Measurements from ENCODE around the gene NR3C1. TPM values are rescaled to one million over a fixed set of nuclear protein-coding genes. Genes with fewer than 3 reads are reported as not detected.

Gene NR3C1
- total and polyA plus RNA-seq, 2 of the 13 experiments (the other 11 are each of a cell fraction or from before 2014, with no cell fraction given): 10.0 to 24.3 TPM

- TF ChIP-seq ZNF460 (CRISPR knock-in tag; IDR thresholded peaks at IDR 0.05; ENCODE audit: borderline replicate concordance) (no peak), TOPORS (CRISPR knock-in tag; IDR thresholded peaks at IDR 0.05) (no peak), ZNF546 (CRISPR knock-in tag; conservative IDR thresholded peaks at IDR 0.05) (0 out of 2 replicates have a peak, but pooled peaks have one; percentile 42), NFAT5 (CRISPR knock-in tag; IDR thresholded peaks at IDR 0.05) (peak; percentile 88; the same call in 1 of the 2 replicates), SMAD9 (CRISPR knock-in tag; IDR thresholded peaks at IDR 0.05) (no peak), MXD4 (CRISPR knock-in tag; IDR thresholded peaks at IDR 0.05) (peak; percentile 71; the same call in 1 of the 2 replicates), DNMT3B (CRISPR knock-in tag; conservative IDR thresholded peaks at IDR 0.05) (0 out of 2 replicates have a peak, but pooled peaks have one; percentile 42), HMG20B (CRISPR knock-in tag; conservative IDR thresholded peaks at IDR 0.05) (no peak), ZNF713 (CRISPR knock-in tag; IDR thresholded peaks at IDR 0.05) (0 out of 2 replicates have a peak, but pooled peaks have one; percentile 57), ZNF543 (CRISPR knock-in tag; IDR thresholded peaks at IDR 0.05) (peak; percentile 58; the same call in 1 of the 2 replicates), ZNF124 (CRISPR knock-in tag; IDR thresholded peaks at IDR 0.05) (peak; percentile 71; the same call in 1 of the 2 replicates), FOXK2 (IDR thresholded peaks at IDR 0.05) (no peak), ZFP1 (CRISPR knock-in tag; IDR thresholded peaks at IDR 0.05) (peak; percentile 69; the same call in 1 of the 2 replicates), FOXA3 (CRISPR knock-in tag; IDR thresholded peaks at IDR 0.05) (no peak; the same call in 1 of the 2 replicates), ZNF12 (CRISPR knock-in tag; IDR thresholded peaks at IDR 0.05) (peak; percentile 5; the same call in 1 of the 2 replicates), NFIB (CRISPR knock-in tag; IDR thresholded peaks at IDR 0.05; ENCODE audit: borderline replicate concordance) (no peak)
- TF ChIP-seq, protein P1, sequence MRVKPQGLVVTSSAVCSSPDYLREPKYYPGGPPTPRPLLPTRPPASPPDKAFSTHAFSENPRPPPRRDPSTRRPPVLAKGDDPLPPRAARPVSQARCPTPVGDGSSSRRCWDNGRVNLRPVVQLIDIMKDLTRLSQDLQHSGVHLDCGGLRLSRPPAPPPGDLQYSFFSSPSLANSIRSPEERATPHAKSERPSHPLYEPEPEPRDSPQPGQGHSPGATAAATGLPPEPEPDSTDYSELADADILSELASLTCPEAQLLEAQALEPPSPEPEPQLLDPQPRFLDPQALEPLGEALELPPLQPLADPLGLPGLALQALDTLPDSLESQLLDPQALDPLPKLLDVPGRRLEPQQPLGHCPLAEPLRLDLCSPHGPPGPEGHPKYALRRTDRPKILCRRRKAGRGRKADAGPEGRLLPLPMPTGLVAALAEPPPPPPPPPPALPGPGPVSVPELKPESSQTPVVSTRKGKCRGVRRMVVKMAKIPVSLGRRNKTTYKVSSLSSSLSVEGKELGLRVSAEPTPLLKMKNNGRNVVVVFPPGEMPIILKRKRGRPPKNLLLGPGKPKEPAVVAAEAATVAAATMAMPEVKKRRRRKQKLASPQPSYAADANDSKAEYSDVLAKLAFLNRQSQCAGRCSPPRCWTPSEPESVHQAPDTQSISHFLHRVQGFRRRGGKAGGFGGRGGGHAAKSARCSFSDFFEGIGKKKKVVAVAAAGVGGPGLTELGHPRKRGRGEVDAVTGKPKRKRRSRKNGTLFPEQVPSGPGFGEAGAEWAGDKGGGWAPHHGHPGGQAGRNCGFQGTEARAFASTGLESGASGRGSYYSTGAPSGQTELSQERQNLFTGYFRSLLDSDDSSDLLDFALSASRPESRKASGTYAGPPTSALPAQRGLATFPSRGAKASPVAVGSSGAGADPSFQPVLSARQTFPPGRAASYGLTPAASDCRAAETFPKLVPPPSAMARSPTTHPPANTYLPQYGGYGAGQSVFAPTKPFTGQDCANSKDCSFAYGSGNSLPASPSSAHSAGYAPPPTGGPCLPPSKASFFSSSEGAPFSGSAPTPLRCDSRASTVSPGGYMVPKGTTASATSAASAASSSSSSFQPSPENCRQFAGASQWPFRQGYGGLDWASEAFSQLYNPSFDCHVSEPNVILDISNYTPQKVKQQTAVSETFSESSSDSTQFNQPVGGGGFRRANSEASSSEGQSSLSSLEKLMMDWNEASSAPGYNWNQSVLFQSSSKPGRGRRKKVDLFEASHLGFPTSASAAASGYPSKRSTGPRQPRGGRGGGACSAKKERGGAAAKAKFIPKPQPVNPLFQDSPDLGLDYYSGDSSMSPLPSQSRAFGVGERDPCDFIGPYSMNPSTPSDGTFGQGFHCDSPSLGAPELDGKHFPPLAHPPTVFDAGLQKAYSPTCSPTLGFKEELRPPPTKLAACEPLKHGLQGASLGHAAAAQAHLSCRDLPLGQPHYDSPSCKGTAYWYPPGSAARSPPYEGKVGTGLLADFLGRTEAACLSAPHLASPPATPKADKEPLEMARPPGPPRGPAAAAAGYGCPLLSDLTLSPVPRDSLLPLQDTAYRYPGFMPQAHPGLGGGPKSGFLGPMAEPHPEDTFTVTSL (CRISPR knock-in tag; IDR thresholded peaks at IDR 0.05; ENCODE audit: borderline replicate concordance): peak; percentile 74
- TF ChIP-seq, protein P2, sequence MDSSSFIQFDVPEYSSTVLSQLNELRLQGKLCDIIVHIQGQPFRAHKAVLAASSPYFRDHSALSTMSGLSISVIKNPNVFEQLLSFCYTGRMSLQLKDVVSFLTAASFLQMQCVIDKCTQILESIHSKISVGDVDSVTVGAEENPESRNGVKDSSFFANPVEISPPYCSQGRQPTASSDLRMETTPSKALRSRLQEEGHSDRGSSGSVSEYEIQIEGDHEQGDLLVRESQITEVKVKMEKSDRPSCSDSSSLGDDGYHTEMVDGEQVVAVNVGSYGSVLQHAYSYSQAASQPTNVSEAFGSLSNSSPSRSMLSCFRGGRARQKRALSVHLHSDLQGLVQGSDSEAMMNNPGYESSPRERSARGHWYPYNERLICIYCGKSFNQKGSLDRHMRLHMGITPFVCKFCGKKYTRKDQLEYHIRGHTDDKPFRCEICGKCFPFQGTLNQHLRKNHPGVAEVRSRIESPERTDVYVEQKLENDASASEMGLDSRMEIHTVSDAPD (CRISPR knock-in tag; IDR thresholded peaks at IDR 0.05): 0 out of 2 replicates have a peak, but pooled peaks have one; percentile 55
Measured at GRCh38 chr5:143405063-143405848, 1.8 kb upstream of the NR3C1 start (continued).

All from HepG2 (cell line).